ENCODE data around the gene DPCD.

DNA sequence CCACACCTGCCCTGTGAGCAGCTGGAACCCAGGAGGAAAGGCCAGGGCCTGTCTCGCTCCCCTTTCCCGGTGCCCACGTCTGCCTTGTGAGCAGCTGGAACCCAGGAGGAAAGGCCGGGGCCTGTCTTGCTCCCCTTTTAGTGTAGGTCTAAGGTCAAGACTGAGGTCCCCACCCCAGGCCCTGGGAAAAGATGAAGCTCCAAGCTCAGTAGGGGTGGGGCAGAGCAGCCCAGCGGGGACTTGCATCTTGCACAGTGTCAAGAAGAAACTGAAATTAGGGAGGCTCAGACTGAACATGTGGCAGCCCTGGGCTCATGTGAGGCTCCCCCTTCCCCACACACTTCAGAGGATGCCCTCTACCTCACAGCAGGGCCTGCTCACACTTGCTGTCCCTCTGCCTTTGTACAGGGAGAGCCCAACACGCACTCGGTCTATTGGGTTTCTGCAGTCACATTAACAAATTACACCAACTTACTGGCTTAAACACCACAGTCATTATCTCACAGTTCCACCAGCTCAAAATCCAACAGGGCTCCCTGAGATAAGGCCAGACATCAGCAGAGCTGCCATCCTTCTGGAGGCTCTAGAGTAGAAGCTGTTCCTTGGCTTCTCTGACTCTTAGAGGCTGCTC, 12.4 kb upstream of the DPCD start:
- TF ChIP-seq BACH1 (IDR thresholded peaks at IDR 0.05; ENCODE audit: low read length) (no peak), POLR2A (IDR thresholded peaks at IDR 0.05; ENCODE audit: control extremely low read depth in 1 of 2, low read depth in 2 of 2, low read length in 2 of 2) (no peak), CREB1 (IDR thresholded peaks at IDR 0.05) (no peak), EZH2 (IDR thresholded peaks at IDR 0.05; ENCODE audit: low read depth, low read length, severe bottlenecking) (no peak), SP1 (IDR thresholded peaks at IDR 0.05; ENCODE audit: low read depth, low read length) (no peak), RAD21 (IDR thresholded peaks at IDR 0.05 in 1 of 2, conservative IDR thresholded peaks at IDR 0.05 in 1 of 2; ENCODE audit: low read depth in 2 of 2, low read length in 2 of 2) (no peak), TAF1 (IDR thresholded peaks at IDR 0.05; ENCODE audit: low read depth, low read length) (no peak), SP2 (IDR thresholded peaks at IDR 0.05; ENCODE audit: low read length) (no peak), RNF2 (IDR thresholded peaks at IDR 0.05; ENCODE audit: borderline replicate concordance, low read depth, low read length, missing control alignments, poor library complexity, severe bottlenecking) (no peak), EGR1 (IDR thresholded peaks at IDR 0.05; ENCODE audit: borderline replicate concordance, low read depth, low read length) (no peak), ZNF274 (IDR thresholded peaks at IDR 0.05; ENCODE audit: borderline replicate concordance, extremely low read depth, low read length) (no peak)
- TF ChIP-seq, protein P1, sequence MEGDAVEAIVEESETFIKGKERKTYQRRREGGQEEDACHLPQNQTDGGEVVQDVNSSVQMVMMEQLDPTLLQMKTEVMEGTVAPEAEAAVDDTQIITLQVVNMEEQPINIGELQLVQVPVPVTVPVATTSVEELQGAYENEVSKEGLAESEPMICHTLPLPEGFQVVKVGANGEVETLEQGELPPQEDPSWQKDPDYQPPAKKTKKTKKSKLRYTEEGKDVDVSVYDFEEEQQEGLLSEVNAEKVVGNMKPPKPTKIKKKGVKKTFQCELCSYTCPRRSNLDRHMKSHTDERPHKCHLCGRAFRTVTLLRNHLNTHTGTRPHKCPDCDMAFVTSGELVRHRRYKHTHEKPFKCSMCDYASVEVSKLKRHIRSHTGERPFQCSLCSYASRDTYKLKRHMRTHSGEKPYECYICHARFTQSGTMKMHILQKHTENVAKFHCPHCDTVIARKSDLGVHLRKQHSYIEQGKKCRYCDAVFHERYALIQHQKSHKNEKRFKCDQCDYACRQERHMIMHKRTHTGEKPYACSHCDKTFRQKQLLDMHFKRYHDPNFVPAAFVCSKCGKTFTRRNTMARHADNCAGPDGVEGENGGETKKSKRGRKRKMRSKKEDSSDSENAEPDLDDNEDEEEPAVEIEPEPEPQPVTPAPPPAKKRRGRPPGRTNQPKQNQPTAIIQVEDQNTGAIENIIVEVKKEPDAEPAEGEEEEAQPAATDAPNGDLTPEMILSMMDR (IDR thresholded peaks at IDR 0.05; ENCODE audit: control extremely low read depth in 1 of 3, insufficient read depth in 1 of 3, low read depth in 1 of 3, low read length in 3 of 3), result no peak
- TF ChIP-seq, protein P2, sequence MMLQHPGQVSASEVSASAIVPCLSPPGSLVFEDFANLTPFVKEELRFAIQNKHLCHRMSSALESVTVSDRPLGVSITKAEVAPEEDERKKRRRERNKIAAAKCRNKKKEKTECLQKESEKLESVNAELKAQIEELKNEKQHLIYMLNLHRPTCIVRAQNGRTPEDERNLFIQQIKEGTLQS (IDR thresholded peaks at IDR 0.05; ENCODE audit: insufficient read depth, low read depth, low read length), result no peak
- TF ChIP-seq, protein P3, sequence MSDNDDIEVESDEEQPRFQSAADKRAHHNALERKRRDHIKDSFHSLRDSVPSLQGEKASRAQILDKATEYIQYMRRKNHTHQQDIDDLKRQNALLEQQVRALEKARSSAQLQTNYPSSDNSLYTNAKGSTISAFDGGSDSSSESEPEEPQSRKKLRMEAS (IDR thresholded peaks at IDR 0.05), result no peak

Data from H1 (cell line).